ENCODE data around the gene CFAP141.

CFAP141 gene

DNA sequence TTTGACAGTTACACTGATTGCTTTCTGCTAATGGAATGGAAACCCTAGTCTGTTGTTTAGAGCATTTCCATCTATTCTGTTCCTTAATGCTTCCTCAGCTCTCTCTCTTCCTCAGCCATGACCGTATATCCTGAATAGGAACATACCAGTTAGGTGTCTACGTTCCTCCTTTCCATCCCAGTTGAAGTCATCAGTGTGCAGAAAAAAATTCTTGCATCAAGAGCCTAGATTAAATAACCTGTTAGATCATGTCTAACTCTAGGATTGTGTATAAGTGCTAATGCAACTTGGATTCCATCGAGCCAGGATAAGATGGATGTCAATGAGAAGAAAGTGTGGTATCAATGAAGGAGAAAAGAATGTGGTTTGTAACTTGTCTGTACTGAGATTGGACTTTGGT is 33.4 kb upstream of the CFAP141 start:
- no peak for TF ChIP-seq POLR2AphosphoS5 (IDR thresholded peaks at IDR 0.05; ENCODE audit: low read depth, low read length)
- TF ChIP-seq, protein P1, sequence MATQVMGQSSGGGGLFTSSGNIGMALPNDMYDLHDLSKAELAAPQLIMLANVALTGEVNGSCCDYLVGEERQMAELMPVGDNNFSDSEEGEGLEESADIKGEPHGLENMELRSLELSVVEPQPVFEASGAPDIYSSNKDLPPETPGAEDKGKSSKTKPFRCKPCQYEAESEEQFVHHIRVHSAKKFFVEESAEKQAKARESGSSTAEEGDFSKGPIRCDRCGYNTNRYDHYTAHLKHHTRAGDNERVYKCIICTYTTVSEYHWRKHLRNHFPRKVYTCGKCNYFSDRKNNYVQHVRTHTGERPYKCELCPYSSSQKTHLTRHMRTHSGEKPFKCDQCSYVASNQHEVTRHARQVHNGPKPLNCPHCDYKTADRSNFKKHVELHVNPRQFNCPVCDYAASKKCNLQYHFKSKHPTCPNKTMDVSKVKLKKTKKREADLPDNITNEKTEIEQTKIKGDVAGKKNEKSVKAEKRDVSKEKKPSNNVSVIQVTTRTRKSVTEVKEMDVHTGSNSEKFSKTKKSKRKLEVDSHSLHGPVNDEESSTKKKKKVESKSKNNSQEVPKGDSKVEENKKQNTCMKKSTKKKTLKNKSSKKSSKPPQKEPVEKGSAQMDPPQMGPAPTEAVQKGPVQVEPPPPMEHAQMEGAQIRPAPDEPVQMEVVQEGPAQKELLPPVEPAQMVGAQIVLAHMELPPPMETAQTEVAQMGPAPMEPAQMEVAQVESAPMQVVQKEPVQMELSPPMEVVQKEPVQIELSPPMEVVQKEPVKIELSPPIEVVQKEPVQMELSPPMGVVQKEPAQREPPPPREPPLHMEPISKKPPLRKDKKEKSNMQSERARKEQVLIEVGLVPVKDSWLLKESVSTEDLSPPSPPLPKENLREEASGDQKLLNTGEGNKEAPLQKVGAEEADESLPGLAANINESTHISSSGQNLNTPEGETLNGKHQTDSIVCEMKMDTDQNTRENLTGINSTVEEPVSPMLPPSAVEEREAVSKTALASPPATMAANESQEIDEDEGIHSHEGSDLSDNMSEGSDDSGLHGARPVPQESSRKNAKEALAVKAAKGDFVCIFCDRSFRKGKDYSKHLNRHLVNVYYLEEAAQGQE (IDR thresholded peaks at IDR 0.05; ENCODE audit: insufficient read depth in 1 of 2, low read depth in 2 of 2, low read length in 2 of 2): no peak
- TF ChIP-seq TAF1 (IDR thresholded peaks at IDR 0.05; ENCODE audit: borderline replicate concordance, insufficient read depth, low read length): no peak
- no peak for TF ChIP-seq SIN3A (IDR thresholded peaks at IDR 0.05; ENCODE audit: borderline replicate concordance, insufficient read depth, low read length)

DNA sequence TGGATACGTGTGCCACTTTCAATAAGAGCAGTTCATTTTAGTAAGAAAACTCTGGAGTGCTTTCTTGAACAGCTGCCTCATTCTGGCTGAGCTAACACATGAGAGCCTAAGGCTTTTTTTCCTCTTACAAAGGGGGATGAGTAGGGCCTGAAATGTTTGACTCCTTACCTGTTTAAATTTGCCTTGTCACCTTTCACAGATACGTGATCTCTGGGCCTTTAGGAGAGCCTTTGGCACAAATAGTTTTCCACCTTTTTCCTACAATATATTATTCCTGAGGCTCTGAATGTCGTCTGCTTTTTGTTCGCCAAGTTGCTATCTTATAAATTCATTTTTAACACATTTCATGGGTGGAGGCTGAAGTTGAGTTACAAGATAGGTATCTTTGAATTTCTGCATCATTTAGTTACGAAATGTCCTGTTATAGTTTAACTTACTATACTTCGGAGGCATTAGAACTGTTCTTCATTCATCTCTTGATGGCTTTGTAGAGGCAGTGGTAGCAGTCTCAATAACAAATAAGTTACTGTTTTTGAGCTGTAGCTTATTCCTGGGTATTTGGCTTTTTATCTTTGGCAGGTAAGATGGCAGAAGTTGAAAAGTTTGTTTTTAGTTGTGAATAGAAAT is 31.9 kb upstream of the CFAP141 start:
- TF ChIP-seq POLR2AphosphoS5 (IDR thresholded peaks at IDR 0.05; ENCODE audit: low read depth, low read length) (no peak), TAF1 (IDR thresholded peaks at IDR 0.05; ENCODE audit: borderline replicate concordance, insufficient read depth, low read length) (no peak), SIN3A (IDR thresholded peaks at IDR 0.05; ENCODE audit: borderline replicate concordance, insufficient read depth, low read length) (no peak)
- TF ChIP-seq, protein P1 (IDR thresholded peaks at IDR 0.05; ENCODE audit: insufficient read depth in 1 of 2, low read depth in 2 of 2, low read length in 2 of 2): no peak

DNA sequence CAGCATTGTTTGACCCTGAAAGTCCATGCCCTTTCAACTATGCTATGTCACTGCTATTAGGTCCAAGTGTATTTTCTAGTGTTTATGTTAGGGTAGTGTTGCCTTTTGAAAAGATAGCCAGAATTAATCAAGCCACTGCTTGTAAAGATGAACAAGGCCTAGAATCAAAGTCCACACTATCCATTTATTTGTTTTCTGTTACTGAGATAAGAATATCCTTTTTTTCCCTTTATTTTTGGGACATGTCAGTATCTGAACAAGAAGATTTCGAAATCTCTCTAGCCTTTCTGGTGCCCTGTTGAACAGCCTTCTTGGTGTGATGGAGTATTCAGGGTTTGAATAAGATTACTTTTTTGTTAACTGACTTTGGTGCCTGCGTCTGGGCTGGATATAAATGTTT is 31.3 kb upstream of the CFAP141 start:
- TF ChIP-seq TAF1 (IDR thresholded peaks at IDR 0.05; ENCODE audit: borderline replicate concordance, insufficient read depth, low read length): no peak
- TF ChIP-seq POLR2AphosphoS5 (IDR thresholded peaks at IDR 0.05; ENCODE audit: low read depth, low read length): no peak
- TF ChIP-seq SIN3A (IDR thresholded peaks at IDR 0.05; ENCODE audit: borderline replicate concordance, insufficient read depth, low read length): no peak
- TF ChIP-seq, protein P1 (IDR thresholded peaks at IDR 0.05; ENCODE audit: insufficient read depth in 1 of 2, low read depth in 2 of 2, low read length in 2 of 2): no peak
- TF ChIP-seq FOXP2 (optimal IDR thresholded peaks at IDR 0.05; ENCODE audit: borderline replicate concordance, extremely low read depth, extremely low read length, insufficient read depth): no peak

DNA sequence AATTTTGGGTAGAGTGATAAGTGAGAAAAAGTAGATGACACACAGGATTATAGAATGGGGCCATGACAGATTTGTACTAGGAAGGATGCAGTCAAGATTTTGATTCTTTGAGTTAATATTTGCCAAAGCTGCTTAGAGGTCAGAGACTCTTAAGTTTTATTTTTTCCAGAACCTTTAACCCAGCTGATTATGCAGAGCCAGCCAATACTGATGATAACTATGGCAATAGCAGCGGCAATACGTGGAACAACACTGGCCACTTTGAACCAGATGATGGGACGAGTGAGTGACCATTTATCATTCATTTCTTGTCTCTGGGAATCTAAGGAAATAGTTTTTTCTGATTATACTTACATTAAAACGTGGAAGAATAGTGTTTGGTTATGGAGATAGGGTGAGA is 30.7 kb upstream of the CFAP141 start:
- TF ChIP-seq POLR2AphosphoS5 (IDR thresholded peaks at IDR 0.05; ENCODE audit: low read depth, low read length): no peak
- TF ChIP-seq FOXP2 (optimal IDR thresholded peaks at IDR 0.05; ENCODE audit: borderline replicate concordance, extremely low read depth, extremely low read length, insufficient read depth): no peak
- TF ChIP-seq SIN3A (IDR thresholded peaks at IDR 0.05; ENCODE audit: borderline replicate concordance, insufficient read depth, low read length): no peak
- TF ChIP-seq TAF1 (IDR thresholded peaks at IDR 0.05; ENCODE audit: borderline replicate concordance, insufficient read depth, low read length): no peak
- TF ChIP-seq, protein P1 (IDR thresholded peaks at IDR 0.05; ENCODE audit: insufficient read depth in 1 of 2, low read depth in 2 of 2, low read length in 2 of 2): no peak

DNA sequence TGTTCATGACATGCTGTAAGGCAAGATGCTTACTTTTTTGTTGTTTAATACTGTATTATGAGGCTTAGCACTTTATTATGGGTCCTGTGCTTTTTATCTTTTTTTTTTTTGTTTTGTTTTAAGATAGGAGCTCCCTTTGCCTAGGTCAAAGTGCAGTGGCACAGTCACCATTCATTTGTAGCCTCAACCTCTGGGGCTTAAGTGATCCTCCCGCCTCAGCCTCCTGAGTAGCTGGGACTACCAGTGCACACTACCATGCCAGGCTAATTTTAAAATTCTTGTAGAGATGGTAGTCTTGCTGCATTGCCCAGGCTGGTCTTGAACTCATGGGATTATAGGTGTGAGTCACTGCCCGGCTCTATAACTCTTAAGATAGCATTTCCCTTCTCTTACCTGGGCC is 19.2 kb upstream of the CFAP141 start:
- TF ChIP-seq, protein P1 (IDR thresholded peaks at IDR 0.05; ENCODE audit: insufficient read depth in 1 of 2, low read depth in 2 of 2, low read length in 2 of 2): no peak
- no peak for TF ChIP-seq FOXP2 (optimal IDR thresholded peaks at IDR 0.05; ENCODE audit: borderline replicate concordance, extremely low read depth, extremely low read length, insufficient read depth)

Measured in PFSK-1 (cell line).